ENCODE data around the gene RPIA.

The RPIA gene

DNA sequence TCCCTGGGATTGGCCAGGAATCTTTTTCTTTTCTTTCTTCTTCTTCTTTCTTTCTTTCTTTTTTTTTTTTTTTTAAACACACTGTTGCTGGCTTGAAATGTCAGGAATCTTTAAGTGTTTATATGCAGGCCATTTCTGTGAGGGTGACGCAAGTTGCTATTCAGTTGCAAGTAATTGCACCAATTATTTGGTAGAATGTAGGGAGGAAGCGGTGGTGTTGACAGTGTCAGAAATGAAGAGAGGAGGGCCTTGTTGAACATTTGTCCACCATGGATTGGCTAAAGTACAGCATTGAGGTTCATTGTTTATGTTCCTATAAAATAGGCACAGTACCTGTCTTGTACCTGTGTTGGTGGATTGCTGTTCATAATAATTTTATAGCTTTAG lies 6.5 kb downstream of the RPIA start:
- no peak for TF ChIP-seq TCF4 (CRISPR knock-in tag; IDR thresholded peaks at IDR 0.05; ENCODE audit: borderline replicate concordance)
- no peak for TF ChIP-seq ZNF8 (CRISPR knock-in tag; IDR thresholded peaks at IDR 0.05)
- no peak for TF ChIP-seq ZC3H10 (CRISPR knock-in tag; IDR thresholded peaks at IDR 0.05)
- TF ChIP-seq ESRRG (CRISPR knock-in tag; IDR thresholded peaks at IDR 0.05) = no peak
- TF ChIP-seq, protein P1, sequence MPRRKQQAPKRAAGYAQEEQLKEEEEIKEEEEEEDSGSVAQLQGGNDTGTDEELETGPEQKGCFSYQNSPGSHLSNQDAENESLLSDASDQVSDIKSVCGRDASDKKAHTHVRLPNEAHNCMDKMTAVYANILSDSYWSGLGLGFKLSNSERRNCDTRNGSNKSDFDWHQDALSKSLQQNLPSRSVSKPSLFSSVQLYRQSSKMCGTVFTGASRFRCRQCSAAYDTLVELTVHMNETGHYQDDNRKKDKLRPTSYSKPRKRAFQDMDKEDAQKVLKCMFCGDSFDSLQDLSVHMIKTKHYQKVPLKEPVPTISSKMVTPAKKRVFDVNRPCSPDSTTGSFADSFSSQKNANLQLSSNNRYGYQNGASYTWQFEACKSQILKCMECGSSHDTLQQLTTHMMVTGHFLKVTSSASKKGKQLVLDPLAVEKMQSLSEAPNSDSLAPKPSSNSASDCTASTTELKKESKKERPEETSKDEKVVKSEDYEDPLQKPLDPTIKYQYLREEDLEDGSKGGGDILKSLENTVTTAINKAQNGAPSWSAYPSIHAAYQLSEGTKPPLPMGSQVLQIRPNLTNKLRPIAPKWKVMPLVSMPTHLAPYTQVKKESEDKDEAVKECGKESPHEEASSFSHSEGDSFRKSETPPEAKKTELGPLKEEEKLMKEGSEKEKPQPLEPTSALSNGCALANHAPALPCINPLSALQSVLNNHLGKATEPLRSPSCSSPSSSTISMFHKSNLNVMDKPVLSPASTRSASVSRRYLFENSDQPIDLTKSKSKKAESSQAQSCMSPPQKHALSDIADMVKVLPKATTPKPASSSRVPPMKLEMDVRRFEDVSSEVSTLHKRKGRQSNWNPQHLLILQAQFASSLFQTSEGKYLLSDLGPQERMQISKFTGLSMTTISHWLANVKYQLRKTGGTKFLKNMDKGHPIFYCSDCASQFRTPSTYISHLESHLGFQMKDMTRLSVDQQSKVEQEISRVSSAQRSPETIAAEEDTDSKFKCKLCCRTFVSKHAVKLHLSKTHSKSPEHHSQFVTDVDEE (CRISPR knock-in tag; IDR thresholded peaks at IDR 0.05) = no peak
- TF ChIP-seq OSR1 (CRISPR knock-in tag; IDR thresholded peaks at IDR 0.05) = no peak
- no peak for TF ChIP-seq GLIS3 (CRISPR knock-in tag; IDR thresholded peaks at IDR 0.05)
- TF ChIP-seq CSRNP3 (CRISPR knock-in tag; IDR thresholded peaks at IDR 0.05) = no peak
- TF ChIP-seq CSDC2 (CRISPR knock-in tag; IDR thresholded peaks at IDR 0.05) = no peak
- no peak for TF ChIP-seq ISL1 (CRISPR knock-in tag; IDR thresholded peaks at IDR 0.05)
- TF ChIP-seq PPARA (CRISPR knock-in tag; IDR thresholded peaks at IDR 0.05; ENCODE audit: borderline replicate concordance) = no peak
- TF ChIP-seq SNAI2 (CRISPR knock-in tag; IDR thresholded peaks at IDR 0.05) = no peak
- no peak for TF ChIP-seq TOX (CRISPR knock-in tag; IDR thresholded peaks at IDR 0.05; ENCODE audit: borderline replicate concordance)
- no peak for ATAC-seq

DNA sequence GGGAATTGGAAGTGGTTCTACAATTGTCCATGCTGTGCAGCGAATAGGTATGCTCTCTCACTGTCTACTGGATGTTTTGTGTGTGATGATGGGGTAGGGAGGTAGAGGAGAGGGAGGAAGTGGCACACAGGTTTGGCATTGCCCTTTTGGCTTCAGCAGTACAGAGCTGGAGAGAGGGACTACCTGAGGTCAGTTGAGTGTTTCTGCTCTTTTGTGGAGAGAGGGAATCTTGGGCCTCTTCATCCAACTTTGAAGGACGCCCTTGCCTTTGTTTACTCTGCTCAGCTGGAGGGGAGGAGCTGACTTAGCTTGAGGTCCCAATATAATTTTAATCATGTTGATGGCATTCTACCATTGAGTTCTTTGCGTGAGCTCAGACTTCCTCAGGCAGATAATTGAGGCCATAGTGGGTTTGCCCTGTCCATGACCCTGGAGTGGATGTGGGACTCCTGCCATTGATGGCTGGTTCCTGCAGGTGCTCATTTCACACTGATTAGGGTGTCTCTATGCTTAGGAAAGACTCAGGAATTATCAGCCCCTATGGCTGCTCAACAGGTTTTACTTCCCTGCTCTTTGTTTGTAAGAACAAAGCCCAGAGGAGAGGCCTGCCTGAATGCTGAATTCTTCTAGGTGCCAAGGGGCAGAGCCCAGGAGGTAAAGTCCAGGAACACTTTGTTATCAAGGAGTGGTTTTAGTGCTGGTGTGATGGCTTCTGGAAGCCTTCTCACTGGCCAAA lies 7.2 kb downstream of the RPIA start:
- no peak for ATAC-seq
- TF ChIP-seq ZFP3 (CRISPR knock-in tag; IDR thresholded peaks at IDR 0.05) (no peak), TCF4 (CRISPR knock-in tag; IDR thresholded peaks at IDR 0.05; ENCODE audit: borderline replicate concordance) (no peak), ARNTL (CRISPR knock-in tag; IDR thresholded peaks at IDR 0.05; ENCODE audit: borderline replicate concordance, low read depth) (no peak), PPARA (CRISPR knock-in tag; IDR thresholded peaks at IDR 0.05; ENCODE audit: borderline replicate concordance) (no peak), OSR1 (CRISPR knock-in tag; IDR thresholded peaks at IDR 0.05) (no peak), TOX (CRISPR knock-in tag; IDR thresholded peaks at IDR 0.05; ENCODE audit: borderline replicate concordance) (no peak), ESRRG (CRISPR knock-in tag; IDR thresholded peaks at IDR 0.05) (no peak), BACH2 (CRISPR knock-in tag; IDR thresholded peaks at IDR 0.05; ENCODE audit: borderline replicate concordance) (no peak), CREB5 (CRISPR knock-in tag; IDR thresholded peaks at IDR 0.05; ENCODE audit: low read depth) (no peak), RARB (CRISPR knock-in tag; IDR thresholded peaks at IDR 0.05) (no peak), GLIS3 (CRISPR knock-in tag; IDR thresholded peaks at IDR 0.05) (no peak), SNAI2 (CRISPR knock-in tag; IDR thresholded peaks at IDR 0.05) (no peak), ZNF565 (CRISPR knock-in tag; conservative IDR thresholded peaks at IDR 0.05; ENCODE audit: low read depth) (no peak), ZNF8 (CRISPR knock-in tag; IDR thresholded peaks at IDR 0.05) (no peak), ISL1 (CRISPR knock-in tag; IDR thresholded peaks at IDR 0.05) (no peak), CSRNP3 (CRISPR knock-in tag; IDR thresholded peaks at IDR 0.05) (no peak), ZC3H10 (CRISPR knock-in tag; IDR thresholded peaks at IDR 0.05) (no peak), PATZ1 (CRISPR knock-in tag; IDR thresholded peaks at IDR 0.05; ENCODE audit: borderline replicate concordance) (no peak)
- TF ChIP-seq, protein P1 (CRISPR knock-in tag; IDR thresholded peaks at IDR 0.05) = no peak
- TF ChIP-seq, protein P2, sequence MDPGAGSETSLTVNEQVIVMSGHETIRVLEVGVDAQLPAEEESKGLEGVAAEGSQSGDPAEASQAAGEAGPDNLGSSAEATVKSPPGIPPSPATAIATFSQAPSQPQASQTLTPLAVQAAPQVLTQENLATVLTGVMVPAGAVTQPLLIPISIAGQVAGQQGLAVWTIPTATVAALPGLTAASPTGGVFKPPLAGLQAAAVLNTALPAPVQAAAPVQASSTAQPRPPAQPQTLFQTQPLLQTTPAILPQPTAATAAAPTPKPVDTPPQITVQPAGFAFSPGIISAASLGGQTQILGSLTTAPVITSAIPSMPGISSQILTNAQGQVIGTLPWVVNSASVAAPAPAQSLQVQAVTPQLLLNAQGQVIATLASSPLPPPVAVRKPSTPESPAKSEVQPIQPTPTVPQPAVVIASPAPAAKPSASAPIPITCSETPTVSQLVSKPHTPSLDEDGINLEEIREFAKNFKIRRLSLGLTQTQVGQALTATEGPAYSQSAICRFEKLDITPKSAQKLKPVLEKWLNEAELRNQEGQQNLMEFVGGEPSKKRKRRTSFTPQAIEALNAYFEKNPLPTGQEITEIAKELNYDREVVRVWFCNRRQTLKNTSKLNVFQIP (CRISPR knock-in tag; IDR thresholded peaks at IDR 0.05; ENCODE audit: borderline replicate concordance, low read depth) = no peak

All from SK-N-SH treated with all-trans-retinoic acid at 6 μM for 48 hours (cell line).